ENCODE data around the gene HRK. TPM values are rescaled to one million over a fixed set of nuclear protein-coding genes. Genes with fewer than 3 reads are reported as not detected.

HRK gene
- total RNA-seq, 1 experiment from 2014 or later: 0.44 TPM

GRCh38 chr12:116855744-116856470 lies 25.3 kb downstream of the HRK start:
- DNase-seq (ENCODE audit: low read depth, low spot score) (no peak), ATAC-seq (no peak)
- intact Hi-C loops (cut with micrococcal nuclease; ENCODE audit: unreplicated experiment) (no loop called here), in situ Hi-C loops (cut with HindIII; ENCODE audit: low pct_unique_long_range_greater_than_20kb, low sequenced_read_pairs) (no loop called here)
- POLR2A ChIA-PET: interaction anchor here (0.8 kb wide), 1 partner anchor 18 kb away, joined by 3 read pairs; no protein-coding TSS in a partner anchor
- no peaks in the 10 kb centered on the region for H3K36me3 ChIP-seq (ENCODE audit: control insufficient read depth, insufficient read depth, low read length)
- BruUV-seq (replicated peaks): no TSS peak
- peaks cover 13% of the 10 kb centered on the region for H3K4me1 ChIP-seq (ENCODE audit: control insufficient read depth, insufficient read depth, low read length)
- no peak for TF ChIP-seq REST (IDR thresholded peaks at IDR 0.05; ENCODE audit: insufficient read depth in 1 of 2, low read depth in 2 of 2, low read length in 1 of 2)
- no peak for TF ChIP-seq TCF7L2 (IDR thresholded peaks at IDR 0.05; ENCODE audit: low read depth, low read length)
- no peak for TF ChIP-seq POLR2AphosphoS5 (IDR thresholded peaks at IDR 0.05; ENCODE audit: low read depth, low read length)
- TF ChIP-seq SIN3A (IDR thresholded peaks at IDR 0.05; ENCODE audit: borderline replicate concordance, insufficient read depth, low read depth, low read length): no peak
- TF ChIP-seq, protein P1, sequence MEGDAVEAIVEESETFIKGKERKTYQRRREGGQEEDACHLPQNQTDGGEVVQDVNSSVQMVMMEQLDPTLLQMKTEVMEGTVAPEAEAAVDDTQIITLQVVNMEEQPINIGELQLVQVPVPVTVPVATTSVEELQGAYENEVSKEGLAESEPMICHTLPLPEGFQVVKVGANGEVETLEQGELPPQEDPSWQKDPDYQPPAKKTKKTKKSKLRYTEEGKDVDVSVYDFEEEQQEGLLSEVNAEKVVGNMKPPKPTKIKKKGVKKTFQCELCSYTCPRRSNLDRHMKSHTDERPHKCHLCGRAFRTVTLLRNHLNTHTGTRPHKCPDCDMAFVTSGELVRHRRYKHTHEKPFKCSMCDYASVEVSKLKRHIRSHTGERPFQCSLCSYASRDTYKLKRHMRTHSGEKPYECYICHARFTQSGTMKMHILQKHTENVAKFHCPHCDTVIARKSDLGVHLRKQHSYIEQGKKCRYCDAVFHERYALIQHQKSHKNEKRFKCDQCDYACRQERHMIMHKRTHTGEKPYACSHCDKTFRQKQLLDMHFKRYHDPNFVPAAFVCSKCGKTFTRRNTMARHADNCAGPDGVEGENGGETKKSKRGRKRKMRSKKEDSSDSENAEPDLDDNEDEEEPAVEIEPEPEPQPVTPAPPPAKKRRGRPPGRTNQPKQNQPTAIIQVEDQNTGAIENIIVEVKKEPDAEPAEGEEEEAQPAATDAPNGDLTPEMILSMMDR (IDR thresholded peaks at IDR 0.05): no peak
- CTCF ChIA-PET: no interaction called here
- H3K9me3 ChIP-seq (ENCODE audit: control insufficient read depth, insufficient read depth, low read depth, low read length): no peaks in the 10 kb centered on the region
- no peak overlapping the region for H3K4me3 ChIP-seq (ENCODE audit: low read depth in 2 of 2, low read length in 2 of 2)
- peaks cover 2% of the 10 kb centered on the region; the same call in 1 of the 2 replicates for H3K27me3 ChIP-seq (ENCODE audit: control insufficient read depth, insufficient read depth, low read length)
- H3K27ac ChIP-seq (ENCODE audit: low read length): no peak overlapping the region

GRCh38 chr12:116853507-116853906 lies 27.7 kb downstream of the HRK start:
- no peak for ATAC-seq
- ChIA-PET POLR2A (no interaction called here), CTCF (interaction anchor here (0.5 kb wide), 1 partner anchor 11 kb away, joined by 3 read pairs; no protein-coding TSS in a partner anchor)
- in situ Hi-C loops (cut with HindIII; ENCODE audit: low pct_unique_long_range_greater_than_20kb, low sequenced_read_pairs): no loop called here
- Histone ChIP-seq H3K36me3 (ENCODE audit: control insufficient read depth, insufficient read depth, low read length) (no peaks in the 10 kb centered on the region), H3K9me3 (ENCODE audit: control insufficient read depth, insufficient read depth, low read depth, low read length) (no peaks in the 10 kb centered on the region), H3K4me3 (ENCODE audit: low read depth in 2 of 2, low read length in 2 of 2) (no peak overlapping the region), H3K27me3 (ENCODE audit: control insufficient read depth, insufficient read depth, low read length) (peaks cover 2% of the 10 kb centered on the region; the same call in 1 of the 2 replicates), H3K4me1 (ENCODE audit: control insufficient read depth, insufficient read depth, low read length) (no peaks in the 10 kb centered on the region), H3K27ac (ENCODE audit: low read length) (no peak overlapping the region)
- no peak for DNase-seq (ENCODE audit: low read depth, low spot score)
- BruUV-seq (replicated peaks): no TSS peak
- intact Hi-C loops (cut with micrococcal nuclease; ENCODE audit: unreplicated experiment): no loop called here
- TF ChIP-seq TCF7L2 (IDR thresholded peaks at IDR 0.05; ENCODE audit: low read depth, low read length) (no peak), SIN3A (IDR thresholded peaks at IDR 0.05; ENCODE audit: borderline replicate concordance, insufficient read depth, low read depth, low read length) (no peak), REST (IDR thresholded peaks at IDR 0.05; ENCODE audit: insufficient read depth in 1 of 2, low read depth in 2 of 2, low read length in 1 of 2) (no peak), POLR2AphosphoS5 (IDR thresholded peaks at IDR 0.05; ENCODE audit: low read depth, low read length) (no peak)
- TF ChIP-seq, protein P1 (IDR thresholded peaks at IDR 0.05): no peak
